H9 (cell line): ENCODE results near the gene ZP1. TPM values are rescaled to one million over a fixed set of nuclear protein-coding genes. Genes with fewer than 3 reads are reported as not detected.

Experiments
- DNase-seq: peaks from one replicate; pipeline ENCODE4 v3.0.0-alpha.2; 2017
- H2AFZ ChIP-seq: one replicate; pipeline ENCODE4 v1.6.1; 2013; ENCODE audit warnings: mild to moderate bottlenecking, low read length, control low read depth, moderate library complexity
- H2AK5ac ChIP-seq: 2 replicates; pipeline ENCODE4 v1.6.1; 2013; ENCODE audit warnings: low read length, control low read depth, mixed read lengths; ENCODE audit not compliant: insufficient read length
- H2BK120ac ChIP-seq: one replicate; pipeline ENCODE4 v1.6.1; 2013; ENCODE audit warnings: low read depth, mild to moderate bottlenecking, low read length, control low read depth, inconsistent platforms; ENCODE audit not compliant: poor library complexity, severe bottlenecking
- H2BK12ac ChIP-seq: 2 replicates; pipeline ENCODE4 v1.6.1; 2013; ENCODE audit warnings: low read length, control low read depth, mixed read lengths, low read depth; ENCODE audit not compliant: insufficient read length
- H2BK15ac ChIP-seq: 2 replicates; pipeline ENCODE4 v1.6.1; 2013; ENCODE audit warnings: low read depth, low read length, control low read depth
- H2BK20ac ChIP-seq: one replicate; pipeline ENCODE4 v1.6.1; 2013; ENCODE audit warnings: low read depth, mild to moderate bottlenecking, low read length, control low read depth, inconsistent platforms; ENCODE audit not compliant: poor library complexity, severe bottlenecking
- H2BK5ac ChIP-seq: 2 replicates; pipeline ENCODE4 v1.6.1; 2013; ENCODE audit warnings: low read length, control low read depth, mixed read lengths; ENCODE audit not compliant: insufficient read length
- H3K14ac ChIP-seq: 2 replicates; pipeline ENCODE4 v1.6.1; 2013; ENCODE audit warnings: low read length, control low read depth; ENCODE audit not compliant: insufficient read depth
- H3K18ac ChIP-seq: 2 replicates; pipeline ENCODE4 v1.6.1; 2013; ENCODE audit warnings: low read depth, mild to moderate bottlenecking, mixed read lengths, low read length, control low read depth; ENCODE audit not compliant: insufficient read length
- H3K23ac ChIP-seq: 2 replicates; pipeline ENCODE4 v1.6.1; 2013; ENCODE audit warnings: low read length, control low read depth, mixed read lengths, low read depth; ENCODE audit not compliant: insufficient read length
- H3K23me2 ChIP-seq: 2 replicates; pipeline ENCODE4 v1.6.1; 2013; ENCODE audit warnings: low read depth, mild to moderate bottlenecking, mixed read lengths, low read length, control low read depth; ENCODE audit not compliant: insufficient read length, poor library complexity, severe bottlenecking
- H3K27ac ChIP-seq: 2 replicates; pipeline ENCODE4 v1.5.1; 2013; ENCODE audit warnings: low read length, control low read depth, mixed read lengths, low read depth; ENCODE audit not compliant: insufficient read length
- H3K27me3 ChIP-seq: 2 replicates; pipeline ENCODE4 v1.6.1; 2013; ENCODE audit warnings: low read length, control low read depth, inconsistent platforms; ENCODE audit not compliant: insufficient read depth
- H3K4ac ChIP-seq: 2 replicates; pipeline ENCODE4 v1.6.1; 2013; ENCODE audit warnings: low read depth, mild to moderate bottlenecking, control low read depth, inconsistent platforms, low read length, moderate library complexity
- H3K4me1 ChIP-seq: 2 replicates; pipeline ENCODE4 v1.6.1; 2013; ENCODE audit warnings: low read length, control low read depth, inconsistent platforms; ENCODE audit not compliant: insufficient read depth
- H3K4me2 ChIP-seq: 2 replicates; pipeline ENCODE4 v1.6.1; 2013; ENCODE audit warnings: low read length, control low read depth, mixed read lengths; ENCODE audit not compliant: insufficient read length, insufficient read depth
- H3K56ac ChIP-seq: 2 replicates; pipeline ENCODE4 v1.6.1; 2013; ENCODE audit warnings: low read depth, mild to moderate bottlenecking, mixed read lengths, low read length, control low read depth; ENCODE audit not compliant: insufficient read length
- H3K79me1 ChIP-seq: 2 replicates; pipeline ENCODE4 v1.6.1; 2013; ENCODE audit warnings: low read depth, mild to moderate bottlenecking, moderate library complexity, low read length, control low read depth, inconsistent platforms; ENCODE audit not compliant: insufficient read depth, poor library complexity, severe bottlenecking
- H3K79me2 ChIP-seq: 2 replicates; pipeline ENCODE4 v1.6.1; 2013; ENCODE audit warnings: low read length, control low read depth, inconsistent platforms; ENCODE audit not compliant: insufficient read depth
- H3K9ac ChIP-seq: 2 replicates; pipeline ENCODE4 v1.6.1; 2013; ENCODE audit warnings: low read length, control low read depth, mixed read lengths; ENCODE audit not compliant: insufficient read length; ENCODE audit errors: extremely low read depth
- H3K9me3 ChIP-seq: one replicate; pipeline ENCODE4 v1.6.1; 2013; ENCODE audit warnings: low read depth, low read length, inconsistent platforms; ENCODE audit not compliant: control insufficient read depth
- H3T11ph ChIP-seq: one replicate; pipeline ENCODE4 v1.6.1; 2013; ENCODE audit warnings: mild to moderate bottlenecking, low read length, control low read depth, inconsistent platforms
- H4K20me1 ChIP-seq: one replicate; pipeline ENCODE4 v1.6.1; 2013; ENCODE audit not compliant: control insufficient read depth, insufficient read length, insufficient read depth
- H4K5ac ChIP-seq: 2 replicates; pipeline ENCODE4 v1.6.1; 2013; ENCODE audit warnings: low read depth, mild to moderate bottlenecking, mixed read lengths, low read length, control low read depth; ENCODE audit not compliant: insufficient read length
- H4K8ac ChIP-seq: replicated peaks from 2 replicates; pipeline ENCODE4 v1.6.1; 2013; ENCODE audit warnings: low read length, control low read depth, mixed read lengths, low read depth; ENCODE audit not compliant: insufficient read length
- H4K91ac ChIP-seq: 2 replicates; pipeline ENCODE4 v1.6.1; 2013; ENCODE audit warnings: low read depth, mild to moderate bottlenecking, moderate library complexity, mixed read lengths, low read length, control low read depth; ENCODE audit not compliant: insufficient read length
- H3K27ac Mint-ChIP-seq, 3 experiments: 2 replicates in 2 of 3; 3 replicates in 1 of 3; pipeline ENCODE4 v1.8.0; 2020 to 2021; ENCODE audit warnings: mixed read lengths in 3 of 3, mild to moderate bottlenecking in 1 of 3, moderate library complexity in 1 of 3
- H3K27me3 Mint-ChIP-seq: 2 replicates; pipeline ENCODE4 v1.8.0; 2021; ENCODE audit warnings: low read depth, mild to moderate bottlenecking, moderate library complexity, mixed read lengths
- H3K36me3 Mint-ChIP-seq, 3 experiments: 2 replicates in 2 of 3; 3 replicates in 1 of 3; pipeline ENCODE4 v1.8.0; 2020 to 2021; ENCODE audit warnings: low read depth in 3 of 3, mixed read lengths in 3 of 3; ENCODE audit not compliant: insufficient read depth in 1 of 3
- H3K4me1 Mint-ChIP-seq, 2 experiments: 2 replicates each; pipeline ENCODE4 v1.8.0; 2020; ENCODE audit warnings: mixed read lengths in 2 of 2
- H3K4me3 Mint-ChIP-seq, 2 experiments: 2 replicates in 1 of 2; 3 replicates in 1 of 2; pipeline ENCODE4 v1.8.0; 2020 to 2021; ENCODE audit warnings: mild to moderate bottlenecking in 2 of 2, mixed read lengths in 2 of 2, moderate library complexity in 1 of 2
- H3K9me3 Mint-ChIP-seq, 2 experiments: 2 replicates in 1 of 2; 3 replicates in 1 of 2; pipeline ENCODE4 v1.8.0; 2020; ENCODE audit warnings: mild to moderate bottlenecking in 2 of 2, mixed read lengths in 2 of 2, moderate library complexity in 1 of 2
- CTCF ChIP-seq: fragments of 200-600 bp; sonication (generic); conservative IDR thresholded peaks from 3 replicates; pipeline ENCODE4 v1.8.0; 2021; ENCODE audit warnings: antibody characterized with exemption, mild to moderate bottlenecking
- WGBS: extraction: QIAGEN DNeasy Blood & Tissue Kit; methylation state at CpG from one replicate; pipeline ENCODE4 v1.1.7; 2013; ENCODE audit warnings: missing lambda C conversion rate, low lambda C conversion rate, mixed read lengths; ENCODE audit not compliant: insufficient read length; ENCODE audit errors: extremely low coverage; 5-methylcytosine and 5-hydroxymethylcytosine counted together
- total RNA-seq: library from RNA; stranded (reverse); gene quantifications from 2 replicates; pipeline ENCODE4 v1.2.1, GENCODE V29; 2021

The ZP1 gene
- total RNA-seq, 1 experiment from 2014 or later: not detected

GRCh38 chr11:60912851-60913528 is 45.6 kb downstream of the ZP1 start:
- TF ChIP-seq CTCF: no peak
- Histone ChIP-seq H3K23ac (no peak overlapping the region), H2BK20ac (no peak overlapping the region), H3K14ac (no peak overlapping the region), H2BK12ac (no peak overlapping the region), H3K56ac (no peak overlapping the region), H3K9me3 (no peaks in the 10 kb centered on the region), H2BK15ac (no peak overlapping the region), H3K4ac (no peak overlapping the region), H4K91ac (no peak overlapping the region), H2AK5ac (no peak overlapping the region), H3K18ac (no peak overlapping the region), H3K79me1 (no peaks in the 10 kb centered on the region), H4K5ac (no peak overlapping the region), H4K20me1 (no peaks in the 10 kb centered on the region), H3K27me3 (no peaks in the 10 kb centered on the region; the same call in 1 of the 2 replicates), H4K8ac (no peak overlapping the region), H3K4me1 (peaks cover 2% of the 10 kb centered on the region; the same call in 1 of the 2 replicates), H3K9ac (no peak overlapping the region), H3K23me2 (peaks cover 22% of the 10 kb centered on the region), H2BK120ac (no peak overlapping the region), H2BK5ac (no peak overlapping the region), H3K4me2 (peak overlapping the region; percentile 76), H3K27ac (no peak overlapping the region), H2AFZ (no peak overlapping the region), H3T11ph (no peak overlapping the region), H3K79me2 (no peaks in the 10 kb centered on the region; the same call in 1 of the 2 replicates)
- Mint-ChIP-seq H3K36me3 (peaks cover 0 to 5% (median 4%) of the 10 kb centered on the region in 3 experiments; a peak in 5 of 7 replicates), H3K9me3 (peaks cover 3 to 5% of the 10 kb centered on the region in 2 experiments; a peak in 4 of 5 replicates), H3K4me1 (peaks cover 40 to 42% of the 10 kb centered on the region in 2 experiments), H3K4me3 (peak overlapping the region; percentile 94 to 97; a peak in 3 of 5 replicates), H3K27me3 (peaks cover 45% of the 10 kb centered on the region), H3K27ac (peak overlapping the region in 2 of 3 experiments; percentile 14 to 96; a peak in 1 of 7 replicates)
- DNase-seq: no peak
- WGBS: no CpG with 5 or more reads among the region's 22 CpGs
